GM18526 (cell line): ENCODE data around the gene ARHGAP44.

Source experiments
- POLR2A ChIP-seq: IDR thresholded peaks from 3 replicates; pipeline ENCODE4 v1.6.1; 2011; ENCODE audit not compliant: insufficient read length; ENCODE audit errors: extremely low read depth

Gene ARHGAP44

DNA sequence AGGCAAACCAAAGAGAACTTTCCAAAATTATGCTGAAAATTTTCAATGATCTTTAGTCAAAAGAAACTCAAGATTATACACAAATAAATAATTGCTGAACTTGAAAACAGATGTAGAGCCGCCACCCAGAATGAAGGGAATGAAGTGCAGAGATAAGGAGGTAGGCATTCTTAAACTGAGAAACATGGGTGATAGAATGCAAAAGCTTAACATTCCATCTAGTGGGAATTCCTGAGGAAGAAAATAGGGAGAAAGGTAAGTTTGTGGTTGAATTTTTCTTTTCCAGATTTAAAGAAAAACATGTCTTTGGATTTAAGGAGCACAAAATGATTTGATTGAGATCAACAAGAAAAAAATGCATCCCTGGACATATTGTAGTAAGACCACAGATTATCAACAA, 120.2 kb downstream of the ARHGAP44 start:
- TF ChIP-seq POLR2A = no peak

DNA sequence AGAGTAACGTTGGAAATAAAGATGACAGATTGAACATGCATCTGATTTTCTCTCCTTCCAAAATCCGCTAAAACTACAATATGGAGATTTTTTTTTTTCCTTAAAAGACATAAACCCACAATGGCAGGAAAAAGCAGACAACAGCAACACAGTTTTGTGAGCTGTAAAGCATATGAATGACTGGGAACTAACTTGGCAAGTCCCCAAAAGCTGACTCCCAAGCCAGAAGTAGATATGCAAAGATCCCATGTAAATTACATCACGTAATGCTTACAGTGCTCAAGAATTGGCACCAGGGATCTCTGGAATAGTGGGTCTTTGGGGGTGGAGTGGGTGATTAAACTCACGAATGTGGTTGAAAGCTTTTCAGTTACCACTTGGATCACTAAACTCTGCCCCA, 121.9 kb downstream of the ARHGAP44 start:
- TF ChIP-seq POLR2A = no peak

DNA sequence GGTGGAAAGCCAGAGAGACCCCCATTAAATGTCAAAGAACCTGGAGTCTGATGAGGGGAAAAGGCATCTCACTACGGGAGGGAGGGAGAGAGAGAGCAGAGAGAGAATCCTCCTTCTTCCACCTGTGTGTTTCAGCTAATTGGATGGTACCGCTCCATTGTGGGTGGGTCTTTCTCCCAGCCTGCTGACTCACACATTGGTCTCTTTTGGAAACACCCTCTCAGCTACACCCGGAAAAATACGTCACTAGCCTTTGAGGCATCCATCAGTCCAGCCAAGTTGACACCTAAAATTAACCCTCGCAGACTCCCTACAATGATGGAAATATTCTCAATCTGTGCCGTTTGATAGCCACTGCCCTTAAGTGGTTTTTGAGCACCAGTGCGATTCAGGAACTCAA, 128.1 kb downstream of the ARHGAP44 start:
- TF ChIP-seq POLR2A = no peak

DNA sequence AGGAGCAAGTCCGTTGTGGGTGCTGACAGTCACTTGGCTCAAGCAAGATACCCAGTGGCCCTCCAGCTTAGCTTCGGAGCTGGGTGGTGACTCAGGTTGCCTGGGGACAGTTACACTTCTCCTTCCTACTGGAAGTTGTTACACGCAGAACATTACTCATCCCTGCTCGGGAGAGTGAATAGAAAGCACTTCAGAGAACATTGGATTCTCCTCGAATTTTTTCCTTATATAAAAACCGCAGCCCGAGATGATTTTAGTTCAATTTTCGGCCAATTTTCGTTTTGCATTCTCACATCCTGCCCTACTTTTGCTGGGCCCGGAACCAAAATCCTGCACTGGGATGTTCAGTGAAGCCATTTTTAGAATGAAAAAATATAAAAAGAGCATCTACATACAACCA, 128.8 kb downstream of the ARHGAP44 start:
- TF ChIP-seq POLR2A = no peak

DNA sequence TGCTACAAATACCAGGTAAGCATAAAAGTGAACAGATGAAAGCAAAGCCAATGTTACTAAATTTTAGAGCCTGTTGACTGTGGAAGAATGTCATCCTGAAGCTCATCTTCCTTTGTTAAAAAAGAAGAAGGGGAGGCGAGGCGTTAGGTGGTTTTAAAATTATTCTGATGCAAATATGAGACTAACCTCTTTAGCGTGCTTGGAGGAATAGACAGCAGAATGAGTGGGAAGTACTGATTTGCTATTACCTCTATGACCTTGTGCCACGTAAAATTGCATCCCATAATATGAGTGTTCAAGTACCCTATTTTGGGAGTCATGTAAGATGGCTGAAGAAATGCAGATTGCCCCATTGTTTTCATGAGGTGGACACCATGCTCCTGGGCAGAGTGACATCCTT, 132.8 kb downstream of the ARHGAP44 start:
- TF ChIP-seq POLR2A = no peak

DNA sequence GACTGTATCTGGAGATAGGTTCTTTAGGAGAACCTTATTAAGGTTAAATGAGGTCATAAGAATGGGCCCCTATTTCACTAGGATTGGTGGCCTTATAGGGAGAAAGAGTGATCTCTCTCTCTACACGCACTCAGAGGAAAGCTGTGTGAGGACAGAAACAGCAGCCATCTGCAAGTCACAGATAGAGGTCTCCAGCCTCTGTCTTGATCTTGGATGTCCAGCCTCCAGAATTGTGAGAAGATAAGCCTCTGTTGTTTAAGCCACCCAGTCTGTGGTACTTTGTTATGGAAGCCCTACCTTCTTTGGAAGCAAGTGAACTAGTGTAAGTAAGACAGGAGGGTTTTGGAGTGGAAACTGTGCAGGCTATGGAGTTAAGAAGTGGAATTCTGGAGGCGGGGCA, 135.3 kb downstream of the ARHGAP44 start:
- no peak for TF ChIP-seq POLR2A

DNA sequence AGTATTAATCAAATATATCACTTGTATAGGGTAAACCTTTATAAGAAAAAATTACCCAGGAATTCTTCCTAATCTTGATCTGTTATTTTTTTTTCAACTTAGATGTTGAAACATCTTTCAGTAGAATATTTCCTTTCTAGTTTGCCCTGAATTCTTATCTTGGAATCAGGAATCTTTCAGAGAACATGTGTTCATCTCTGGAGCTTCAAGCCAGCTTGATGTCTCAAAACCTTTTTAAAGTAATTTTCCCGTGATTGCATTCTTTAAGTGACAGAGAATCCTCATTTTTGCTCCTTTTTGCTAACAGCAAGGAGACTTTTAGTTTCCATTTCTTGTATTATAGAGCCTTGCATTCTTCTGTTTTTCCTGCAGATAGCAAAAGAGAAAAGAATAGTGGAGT, 137.7 kb downstream of the ARHGAP44 start:
- no peak for TF ChIP-seq POLR2A

DNA sequence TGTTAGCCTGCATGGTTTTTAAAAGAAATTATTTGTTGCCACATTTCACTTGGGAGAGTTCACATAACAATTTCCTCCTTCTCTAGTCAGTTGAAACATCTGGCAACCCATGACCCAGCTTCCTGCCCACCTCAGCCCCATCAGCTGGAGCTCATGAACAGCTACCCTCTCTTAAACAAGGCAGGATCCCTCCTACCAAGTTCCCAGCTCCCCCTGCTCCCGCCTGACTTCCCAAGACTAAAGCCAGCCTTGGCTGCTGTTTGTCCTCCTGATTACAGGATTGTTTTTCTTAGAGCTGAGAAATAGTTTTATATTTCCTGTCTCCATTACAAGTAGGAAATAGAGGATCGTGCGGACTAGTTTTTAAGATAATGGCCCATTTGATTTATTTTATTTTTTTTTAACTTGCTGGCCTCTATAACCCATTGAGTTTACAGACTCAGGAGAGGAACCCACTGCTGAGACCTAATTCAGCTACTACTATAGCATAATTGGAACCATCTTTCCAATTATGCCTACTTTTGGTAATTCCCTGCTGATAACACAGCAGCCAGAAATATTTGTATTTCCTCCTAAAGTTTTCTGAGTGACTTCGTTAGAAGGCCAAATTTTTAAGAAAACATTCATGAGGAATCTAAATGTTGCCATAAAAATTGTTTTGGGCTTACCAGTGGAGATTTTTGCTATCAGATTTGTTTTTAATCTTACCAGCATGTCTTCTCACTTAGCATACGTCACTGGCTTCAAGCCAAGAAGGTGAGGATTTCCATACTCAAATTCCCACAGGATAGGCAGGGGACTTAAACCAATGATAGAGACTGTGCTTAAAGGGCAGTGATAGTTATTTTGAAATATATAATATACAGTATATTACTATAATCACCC, 138.5 kb downstream of the ARHGAP44 start:
- TF ChIP-seq POLR2A = no peak

DNA sequence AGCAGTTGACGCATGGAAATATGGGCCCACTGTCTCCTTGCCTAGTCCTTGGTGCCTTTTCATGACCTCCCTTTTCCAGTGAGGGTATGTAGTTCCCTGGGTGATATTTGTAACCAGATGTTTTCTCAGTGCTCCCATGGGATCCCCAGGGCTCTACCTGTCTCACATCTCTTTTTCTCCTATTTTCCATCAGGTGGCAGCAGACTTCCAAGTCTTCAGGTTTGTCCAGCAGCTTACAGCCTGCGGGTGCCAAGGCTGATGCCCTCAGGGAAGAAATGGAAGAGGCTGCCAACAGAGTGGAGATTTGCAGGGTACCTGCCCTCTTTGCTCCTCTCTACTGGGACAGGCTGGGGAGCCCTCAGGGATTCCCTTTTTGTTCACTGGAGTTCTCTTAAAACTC, 139.4 kb downstream of the ARHGAP44 start:
- no peak for TF ChIP-seq POLR2A

DNA sequence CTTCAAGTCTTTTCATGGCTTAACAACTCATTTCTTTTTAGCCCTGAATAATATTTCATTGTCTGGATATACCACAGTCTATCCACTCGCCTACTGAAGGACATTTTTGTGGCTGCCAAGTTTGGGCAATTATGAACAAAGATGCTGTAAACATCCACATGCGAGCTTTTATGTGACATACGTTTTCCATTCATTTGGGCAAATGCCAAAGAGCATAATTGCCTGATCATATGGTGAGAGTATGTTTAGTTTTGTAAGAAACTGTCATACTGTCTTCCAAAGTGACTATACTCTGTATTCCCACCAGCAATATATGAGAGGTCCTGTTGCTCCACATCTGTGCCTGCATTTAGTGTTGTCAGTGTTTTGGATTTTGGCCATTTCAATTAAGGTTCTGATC, 147.2 kb downstream of the ARHGAP44 start:
- TF ChIP-seq POLR2A = no peak

DNA sequence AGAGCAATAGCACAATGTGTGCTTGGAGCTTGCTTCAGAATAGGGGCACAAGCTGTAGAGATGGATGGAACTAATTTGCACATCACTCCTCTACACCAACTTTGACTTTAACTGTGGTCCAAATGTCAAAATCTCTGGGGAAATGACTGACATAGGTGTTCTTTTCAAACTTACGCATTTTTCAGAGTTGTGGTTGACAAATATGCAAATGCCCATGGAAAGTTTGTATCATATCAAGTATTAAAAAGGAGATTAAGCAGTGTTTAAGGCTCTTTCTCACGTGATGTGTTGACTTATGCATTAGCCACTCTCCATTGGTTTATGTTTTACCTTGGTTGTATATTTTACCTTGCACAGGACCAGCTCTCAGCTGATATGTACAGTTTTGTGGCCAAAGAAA, 151.4 kb downstream of the ARHGAP44 start:
- no peak for TF ChIP-seq POLR2A

DNA sequence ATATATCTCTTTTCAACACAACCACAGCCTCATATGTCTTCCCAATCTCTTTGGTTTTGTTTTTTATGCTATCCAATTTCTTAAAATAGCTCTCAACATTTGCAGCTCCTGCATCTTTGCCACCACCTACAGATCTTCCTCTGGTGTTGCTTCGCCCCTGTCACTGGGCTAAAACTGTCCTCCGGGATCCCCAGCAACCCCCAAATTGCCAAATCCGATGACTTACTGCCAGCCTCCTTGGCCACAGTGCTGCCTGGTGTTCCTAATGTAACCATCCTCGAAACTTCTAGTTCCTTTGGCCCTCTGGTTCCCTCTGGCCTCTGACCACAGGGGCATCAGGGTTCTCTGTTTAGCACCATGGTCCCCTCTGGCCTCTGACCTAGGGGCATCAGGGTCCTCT, 157.7 kb downstream of the ARHGAP44 start:
- TF ChIP-seq POLR2A = no peak

DNA sequence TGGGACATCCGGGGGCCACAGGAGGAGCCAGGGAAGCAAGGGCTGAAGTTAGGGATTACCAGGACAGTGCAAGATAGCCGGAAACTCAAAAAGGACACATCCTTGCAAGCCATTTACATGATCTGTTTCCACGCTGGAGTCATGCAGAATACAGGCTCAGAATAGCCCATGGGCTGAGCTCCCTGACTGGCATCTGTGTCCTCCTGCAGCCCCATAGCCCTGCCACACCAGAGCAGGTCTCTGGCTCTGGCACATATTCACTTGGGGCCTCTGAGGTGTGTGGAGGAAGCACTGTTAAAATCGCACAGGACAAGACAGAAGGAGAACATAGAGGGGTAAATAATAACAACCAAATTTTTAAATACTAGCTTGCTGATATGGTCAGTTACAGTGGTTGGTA, 162.7 kb downstream of the ARHGAP44 start:
- no peak for TF ChIP-seq POLR2A

DNA sequence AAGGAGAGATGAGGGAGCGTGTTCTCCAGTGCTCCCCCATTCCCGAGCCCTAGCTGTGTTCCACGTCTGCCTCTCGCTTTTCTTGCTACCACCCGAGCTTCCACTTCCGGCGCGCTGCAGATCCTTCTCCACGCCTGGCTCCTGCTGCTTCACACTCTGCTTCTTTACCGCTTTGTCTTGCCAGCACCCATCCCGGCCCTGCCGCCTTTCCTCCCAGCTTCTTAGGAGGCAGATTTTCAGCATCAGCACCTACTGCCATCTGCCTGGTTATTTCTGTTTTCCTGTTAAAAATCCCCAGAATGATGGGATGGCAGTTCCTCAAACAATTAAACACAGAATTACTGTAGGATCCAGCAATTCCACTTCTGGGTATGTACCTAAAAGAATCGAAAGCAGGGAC, 163.9 kb downstream of the ARHGAP44 start:
- TF ChIP-seq POLR2A = no peak

DNA sequence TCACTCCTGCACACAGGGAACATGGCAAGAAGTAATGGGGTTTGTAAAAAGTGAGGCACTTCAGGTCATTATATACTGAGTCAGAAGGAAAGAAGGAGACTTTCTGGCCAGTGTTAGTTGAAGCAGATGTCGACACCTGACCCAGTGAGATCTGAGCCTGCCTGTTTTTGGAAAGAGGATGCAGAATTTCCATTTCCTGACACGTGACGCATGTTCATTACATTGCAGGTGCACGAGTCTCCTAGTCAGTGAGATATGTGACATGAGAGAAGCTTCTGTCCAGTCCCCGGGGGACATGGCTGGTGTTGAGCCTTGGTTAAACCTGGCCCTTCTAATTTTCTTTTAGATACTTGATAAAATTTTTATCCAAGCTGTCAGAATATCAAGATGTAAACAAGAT, 166.2 kb downstream of the ARHGAP44 start:
- TF ChIP-seq POLR2A = no peak

DNA sequence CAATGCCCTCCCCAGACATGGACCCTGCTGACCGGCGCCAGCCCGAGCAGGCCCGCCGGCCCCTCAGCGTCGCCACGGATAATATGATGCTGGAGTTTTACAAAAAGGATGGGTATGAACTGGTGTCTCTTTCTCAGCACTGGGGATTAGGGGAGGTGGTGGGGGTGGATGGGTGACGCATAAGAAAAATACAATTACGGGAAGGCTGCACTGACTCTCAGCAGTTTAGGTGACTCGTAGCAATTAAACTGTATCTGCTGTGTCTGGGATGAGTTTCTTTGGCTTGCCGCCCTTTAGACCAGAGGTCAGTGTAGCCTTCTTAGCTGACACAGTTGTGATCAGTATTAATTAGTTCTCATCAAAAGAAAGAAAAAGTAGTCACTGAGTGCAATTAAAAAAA, 169.5 kb downstream of the ARHGAP44 start:
- no peak for TF ChIP-seq POLR2A

DNA sequence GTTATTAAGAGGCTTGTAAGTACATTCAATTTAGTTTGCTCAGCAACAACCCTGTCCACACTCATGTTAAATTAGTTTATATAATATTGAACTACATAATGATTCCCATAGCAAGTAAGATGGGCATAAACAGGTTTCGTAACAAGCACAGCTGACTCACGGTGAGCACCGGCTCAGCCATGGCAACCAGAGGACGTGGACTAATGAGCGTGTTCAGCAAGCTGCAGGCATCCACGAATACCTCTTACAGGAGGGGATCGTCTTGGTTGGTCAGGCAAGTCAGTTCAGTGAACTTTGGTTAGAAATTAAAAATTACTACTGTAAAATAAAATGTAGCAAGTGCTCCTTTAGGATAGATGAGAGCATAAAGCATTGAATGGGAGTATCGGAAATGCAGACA, 170.1 kb downstream of the ARHGAP44 start:
- TF ChIP-seq POLR2A = no peak
